AG08395 (cell line): ENCODE data around the gene SPATA46.
A peak's percentile ranks its signal among the peaks of the same experiment; 100 is the strongest.

Experiments used
- DNase-seq: peaks from one replicate; pipeline ENCODE4 v3.0.0; 2012; ENCODE audit warnings: mixed read lengths, low spot score

SPATA46 gene

GRCh38 chr1:162391790-162392563 is 15.3 kb upstream of the SPATA46 start:
- DNase-seq = peak; percentile 53

- DNase-seq = no peak
Observed at GRCh38 chr1:162390396-162391185, 13.9 kb upstream of the SPATA46 start.

GRCh38 chr1:162389971-162390370 is 13.3 kb upstream of the SPATA46 start:
- no peak for DNase-seq

GRCh38 chr1:162389021-162389818 is 12.6 kb upstream of the SPATA46 start:
- peak; percentile 32 for DNase-seq

- no peak for DNase-seq
Observed at GRCh38 chr1:162388615-162389014, 12.0 kb upstream of the SPATA46 start.

- DNase-seq = no peak
Observed at GRCh38 chr1:162388083-162388594, 11.5 kb upstream of the SPATA46 start.

GRCh38 chr1:162387226-162388082 is 10.8 kb upstream of the SPATA46 start:
- DNase-seq = no peak

GRCh38 chr1:162386292-162387225 is 9.9 kb upstream of the SPATA46 start:
- DNase-seq = no peak

- no peak for DNase-seq
Observed at GRCh38 chr1:162385702-162386101, 9.0 kb upstream of the SPATA46 start.

- DNase-seq = no peak
Observed at GRCh38 chr1:162385280-162385623, 8.6 kb upstream of the SPATA46 start.

- no peak for DNase-seq
Observed at GRCh38 chr1:162384601-162385279, 8.1 kb upstream of the SPATA46 start.

GRCh38 chr1:162384116-162384515 is 7.5 kb upstream of the SPATA46 start:
- DNase-seq = no peak

GRCh38 chr1:162383516-162383915 is 6.9 kb upstream of the SPATA46 start:
- no peak for DNase-seq

GRCh38 chr1:162383091-162383490 is 6.4 kb upstream of the SPATA46 start:
- no peak for DNase-seq

- no peak for DNase-seq
Observed at GRCh38 chr1:162381941-162382750, 5.5 kb upstream of the SPATA46 start.

GRCh38 chr1:162381383-162381782 is 4.7 kb upstream of the SPATA46 start, which contains the start of gene C1orf226:
TSS of gene C1orf226 (plus strand) at chr1:162381728. CDS start at chr1:162381902, 174 bp downstream.
- no peak for DNase-seq

- DNase-seq = no peak
Observed at GRCh38 chr1:162380061-162380846, 3.6 kb upstream of the SPATA46 start.

- DNase-seq = no peak
Observed at GRCh38 chr1:162375463-162375862, 1.2 kb downstream of the SPATA46 start.
